Ovary (tissue), 9 donors: ENCODE measurements around the gene ELAVL2. TPM values are rescaled to one million over a fixed set of nuclear protein-coding genes. Genes with fewer than 3 reads are reported as not detected.

Experiments
- DNase-seq, 5 donors: peaks; one replicate each; pipeline ENCODE4 v3.0.0-alpha.2; 2019 to 2020
- H3K27ac ChIP-seq, 2 donors: fragments of 200-600 bp; one replicate each; pipeline versions ENCODE4 v1.5.1 to v1.8.0; 2019 to 2022
- H3K27me3 ChIP-seq: fragments of 200-600 bp; one replicate; pipeline ENCODE4 v1.8.0; 2022
- H3K36me3 ChIP-seq: fragments of 200-600 bp; sonication (generic); one replicate; pipeline ENCODE4 v1.5.1; 2019
- H3K4me1 ChIP-seq: one replicate; pipeline ENCODE4 v1.8.1; 2013; ENCODE audit warnings: mild to moderate bottlenecking, moderate library complexity; ENCODE audit not compliant: insufficient read depth
- H3K4me3 ChIP-seq: fragments of 200-600 bp; sonication (generic); one replicate; pipeline ENCODE4 v1.5.1; 2017
- H3K9me3 ChIP-seq, 2 donors: fragments of 200-600 bp in 1 of 2; sonication (generic) in 1 of 2; one replicate each; pipeline versions ENCODE4 v1.5.1 to v1.8.1; 2013 to 2019; ENCODE audit warnings: mild to moderate bottlenecking in 1 of 2, moderate library complexity in 1 of 2
- CTCF ChIP-seq, 3 donors: fragments of 450-650 bp in 2 of 3; fragments of 200-600 bp in 1 of 3; IDR thresholded peaks; one replicate each; pipeline versions ENCODE4 v1.5.1 to v1.8.0; 2016 to 2022; ENCODE audit warnings: antibody characterized with exemption in 3 of 3, mild to moderate bottlenecking in 1 of 3
- EP300 ChIP-seq: sonication (generic); formaldehyde crosslinking; IDR thresholded peaks from one replicate; pipeline ENCODE4 v1.6.1; 2017; ENCODE audit warnings: antibody characterized with exemption
- POLR2A ChIP-seq: fragments of 450-650 bp; IDR thresholded peaks from one replicate; pipeline ENCODE4 v1.6.1; 2017; ENCODE audit warnings: antibody characterized with exemption, mild to moderate bottlenecking, moderate library complexity
- WGBS, 3 donors: extraction: QIAGEN DNeasy Blood & Tissue Kit in 1 of 3; methylation state at CpG; one replicate each; pipeline versions ENCODE4 v1.1.5 to v1.1.7; 2013 to 2017; 5-methylcytosine and 5-hydroxymethylcytosine counted together
- intact Hi-C, 4 donors: fragments of 100-400 bp; cut with DNase I; formaldehyde crosslinking; loops; one replicate each; pipeline versions ENCODE4 v1.11.0 to v1.15.1; 2022 to 2023
- polyA plus RNA-seq, 2 donors: library from polyadenylated mRNA; stranded (reverse); fragments of 200-250 nt in 1 of 2; fragments of 350-450 nt in 1 of 2; fragmentation: Illumina TruSeq in 1 of 2; extraction: RNeasy Lipid Tissue Mini Kit (QIAGEN cat#74804) in 1 of 2; gene quantifications; one replicate each; pipeline ENCODE4 v1.2.3, GENCODE V29; 2013 to 2014
- total RNA-seq, 7 donors: library from RNA; depleted of rRNA in 2 of 7; stranded (reverse); fragments of >200 nt in 2 of 7; fragmentation: NEBNext Ultra II Directional in 3 of 7; extraction: Animal tissue kit (Norgen Biotek cat#: 25700) in 3 of 7; gene quantifications; one replicate each; pipeline versions ENCODE4 v1.1.0 to v1.2.4, GENCODE V29; 2016 to 2023
- donor health status: DM: no; HTN: no; CAD: no; lungs with moderate emphysema.
- donor health status: DM: no; HTN: no; CAD: no.
- donor health status: Bipolar disorder and iron deficiency.
- donor health status: DM: yes; HTN: yes; CAD: no.
- donor health status: DM: no; HTN: no; CAD: no.
- donor health status: DM: yes; HTN: yes; CAD: no.

The ELAVL2 gene
- total and polyA plus RNA-seq, 9 donors = 0.36 to 1.7 (median 0.97) TPM

- no peak overlapping the region for H3K4me3 ChIP-seq
- no peak for DNase-seq
- H3K27ac ChIP-seq = no peak overlapping the region
- TF ChIP-seq POLR2A (no peak), CTCF (IDR thresholded peaks at IDR 0.05) (no peak), EP300 (no peak)
- intact Hi-C loops = no loop called here
- H3K36me3 ChIP-seq = no peaks in the 10 kb centered on the region
- no peaks in the 10 kb centered on the region for H3K27me3 ChIP-seq
- H3K9me3 ChIP-seq = no peaks in the 10 kb centered on the region
- H3K4me1 ChIP-seq = no peaks in the 10 kb centered on the region
Observed at GRCh38 chr9:23721466-23721865, 104.6 kb downstream of the ELAVL2 start.

GRCh38 chr9:23717505-23717904 is 108.5 kb downstream of the ELAVL2 start:
- no peak overlapping the region for H3K27ac ChIP-seq
- DNase-seq = no peak
- no peaks in the 10 kb centered on the region for H3K9me3 ChIP-seq
- no peaks in the 10 kb centered on the region for H3K36me3 ChIP-seq
- intact Hi-C loops = no loop called here
- TF ChIP-seq EP300 (no peak), CTCF (IDR thresholded peaks at IDR 0.05) (no peak), POLR2A (no peak)
- no peaks in the 10 kb centered on the region for H3K27me3 ChIP-seq
- no peak overlapping the region for H3K4me3 ChIP-seq
- 94 to 95% (median 95%) methylated on average over 2 of the region's 2 CpGs for WGBS, 3 donors
- no peaks in the 10 kb centered on the region for H3K4me1 ChIP-seq

GRCh38 chr9:23707249-23707648 is 118.8 kb downstream of the ELAVL2 start:
- Histone ChIP-seq H3K27me3 (no peaks in the 10 kb centered on the region), H3K4me3 (no peak overlapping the region), H3K9me3 (no peaks in the 10 kb centered on the region), H3K4me1 (no peaks in the 10 kb centered on the region), H3K27ac (no peak overlapping the region), H3K36me3 (no peaks in the 10 kb centered on the region)
- TF ChIP-seq POLR2A = no peak
- WGBS, 3 donors = 93 to 95% (median 95%) methylated on average over 3 of the region's 3 CpGs
- no peak for DNase-seq
- intact Hi-C loops = no loop called here

GRCh38 chr9:23702311-23702922 is 123.6 kb downstream of the ELAVL2 start:
- intact Hi-C loops = no loop called here
- H3K9me3 ChIP-seq = no peaks in the 10 kb centered on the region
- WGBS, 3 donors = 68 to 74% (median 73%) methylated on average over 3 of the region's 3 CpGs

More at GRCh38 chr9:23702311-23702922, 123.6 kb downstream of the ELAVL2 start:
- Histone ChIP-seq H3K36me3 (no peaks in the 10 kb centered on the region), H3K27me3 (no peaks in the 10 kb centered on the region), H3K27ac (no peak overlapping the region), H3K4me1 (no peaks in the 10 kb centered on the region), H3K4me3 (no peak overlapping the region)
- no peak for DNase-seq
- TF ChIP-seq EP300 (no peak), CTCF (IDR thresholded peaks at IDR 0.05) (no peak), POLR2A (no peak)
